T-helper 2 cell treated with Interferon-gamma antibody and Interleukin-4, amounts not matched to agents 5 μg/mL and 100 μg/mL, for 36 hours (primary cell): ENCODE data around the gene COG2.
"Not testable (repeated sequence)": the region's sequence is repeated elsewhere in the genome, so short reads cannot be mapped to it uniquely, and the experiment has no call there.

Experiments
- DNase-seq: peaks from one replicate; pipeline ENCODE4 v3.0.0; 2021; ENCODE audit warnings: low spot score
- H3K27ac Mint-ChIP-seq: one replicate; pipeline ENCODE4 v1.8.0; 2021; ENCODE audit warnings: mild to moderate bottlenecking, mixed read lengths
- H3K27me3 Mint-ChIP-seq: one replicate; pipeline ENCODE4 v1.8.0; 2021; ENCODE audit warnings: low read depth, mixed read lengths
- H3K36me3 Mint-ChIP-seq: one replicate; pipeline ENCODE4 v1.8.0; 2021; ENCODE audit warnings: low read depth, mixed read lengths
- H3K4me1 Mint-ChIP-seq: one replicate; pipeline ENCODE4 v1.8.0; 2021; ENCODE audit warnings: low read depth, mixed read lengths
- H3K4me3 Mint-ChIP-seq: one replicate; pipeline ENCODE4 v1.8.0; 2022; ENCODE audit warnings: mild to moderate bottlenecking, moderate library complexity, mixed read lengths
- H3K9me3 Mint-ChIP-seq: one replicate; pipeline ENCODE4 v1.8.0; 2021; ENCODE audit warnings: mixed read lengths

The COG2 gene

GRCh38 chr1:230694464-230694863 is 52.2 kb downstream of the COG2 start:
- Mint-ChIP-seq H3K27me3 (peaks cover 3% of the 10 kb centered on the region), H3K27ac (no peak overlapping the region), H3K4me1 (no peaks in the 10 kb centered on the region)

GRCh38 chr1:230694991-230695390 is 52.7 kb downstream of the COG2 start:
- H3K27ac Mint-ChIP-seq, result no peak overlapping the region
- no peak overlapping the region for H3K4me3 Mint-ChIP-seq
- DNase-seq, result no peak
- H3K36me3 Mint-ChIP-seq, result peaks cover 24% of the 10 kb centered on the region
- H3K27me3 Mint-ChIP-seq, result peaks cover 4% of the 10 kb centered on the region
- no peaks in the 10 kb centered on the region for H3K4me1 Mint-ChIP-seq
- no peaks in the 10 kb centered on the region for H3K9me3 Mint-ChIP-seq

More at GRCh38 chr1:230694464-230694863, 52.2 kb downstream of the COG2 start:
- Mint-ChIP-seq H3K4me3 (no peak overlapping the region), H3K36me3 (peaks cover 29% of the 10 kb centered on the region), H3K9me3 (no peaks in the 10 kb centered on the region)
- no peak for DNase-seq

- H3K4me3 Mint-ChIP-seq, result no peak overlapping the region
- peaks cover 4% of the 10 kb centered on the region for H3K27me3 Mint-ChIP-seq
- peaks cover 19% of the 10 kb centered on the region for H3K36me3 Mint-ChIP-seq
- no peak for DNase-seq
- no peaks in the 10 kb centered on the region for H3K9me3 Mint-ChIP-seq
- no peak overlapping the region for H3K27ac Mint-ChIP-seq
- H3K4me1 Mint-ChIP-seq, result no peaks in the 10 kb centered on the region
These were observed 53.9 kb downstream of the COG2 start for GRCh38 chr1:230696218-230696617.

GRCh38 chr1:230696722-230697437 is 54.6 kb downstream of the COG2 start:
- no peak for DNase-seq
- Mint-ChIP-seq H3K27me3 (peaks cover 4% of the 10 kb centered on the region), H3K27ac (no peak overlapping the region), H3K4me1 (no peaks in the 10 kb centered on the region), H3K36me3 (peaks cover 13% of the 10 kb centered on the region), H3K9me3 (no peaks in the 10 kb centered on the region), H3K4me3 (no peak overlapping the region)

GRCh38 chr1:230698130-230698529 is 55.8 kb downstream of the COG2 start:
- no peak for DNase-seq
- Mint-ChIP-seq H3K27ac (no peak overlapping the region), H3K36me3 (peaks cover 6% of the 10 kb centered on the region), H3K4me1 (no peaks in the 10 kb centered on the region), H3K4me3 (no peak overlapping the region), H3K27me3 (peaks cover 4% of the 10 kb centered on the region), H3K9me3 (no peaks in the 10 kb centered on the region)

- DNase-seq, H3K4me3 Mint-ChIP-seq, H3K9me3 Mint-ChIP-seq, H3K27ac Mint-ChIP-seq, H3K27me3 Mint-ChIP-seq, H3K4me1 Mint-ChIP-seq, H3K36me3 Mint-ChIP-seq: not testable (repeated sequence)
These were observed 56.7 kb downstream of the COG2 start for GRCh38 chr1:230698964-230699363.

GRCh38 chr1:230699716-230700115 is 57.4 kb downstream of the COG2 start:
- Mint-ChIP-seq H3K36me3 (peaks cover 2% of the 10 kb centered on the region), H3K27me3 (peaks cover 4% of the 10 kb centered on the region), H3K27ac (no peak overlapping the region), H3K4me3 (no peak overlapping the region), H3K9me3 (no peaks in the 10 kb centered on the region), H3K4me1 (no peaks in the 10 kb centered on the region)
- no peak for DNase-seq

- Mint-ChIP-seq H3K4me1 (no peaks in the 10 kb centered on the region), H3K27ac (no peak overlapping the region), H3K4me3 (no peak overlapping the region), H3K9me3 (no peaks in the 10 kb centered on the region), H3K36me3 (peaks cover 2% of the 10 kb centered on the region), H3K27me3 (peaks cover 4% of the 10 kb centered on the region)
- no peak for DNase-seq
These were observed 57.9 kb downstream of the COG2 start for GRCh38 chr1:230700132-230700531.

- Mint-ChIP-seq H3K36me3 (no peaks in the 10 kb centered on the region), H3K27ac (no peak overlapping the region), H3K4me1 (no peaks in the 10 kb centered on the region), H3K4me3 (no peak overlapping the region), H3K27me3 (peaks cover 4% of the 10 kb centered on the region), H3K9me3 (no peaks in the 10 kb centered on the region)
- no peak for DNase-seq
These were observed 59.2 kb downstream of the COG2 start for GRCh38 chr1:230701434-230701833.

GRCh38 chr1:230701895-230702768 is 59.9 kb downstream of the COG2 start:
- no peaks in the 10 kb centered on the region for H3K9me3 Mint-ChIP-seq
- no peaks in the 10 kb centered on the region for H3K4me1 Mint-ChIP-seq
- no peaks in the 10 kb centered on the region for H3K36me3 Mint-ChIP-seq
- H3K27ac Mint-ChIP-seq, result no peak overlapping the region
- DNase-seq, result no peak
- H3K27me3 Mint-ChIP-seq, result peaks cover 4% of the 10 kb centered on the region
- H3K4me3 Mint-ChIP-seq, result no peak overlapping the region

- Mint-ChIP-seq H3K36me3 (no peaks in the 10 kb centered on the region), H3K9me3 (no peaks in the 10 kb centered on the region), H3K27me3 (peaks cover 4% of the 10 kb centered on the region), H3K27ac (no peak overlapping the region), H3K4me3 (no peak overlapping the region), H3K4me1 (no peaks in the 10 kb centered on the region)
- DNase-seq, result no peak
These were observed 60.8 kb downstream of the COG2 start for GRCh38 chr1:230702934-230703678.

- Mint-ChIP-seq H3K4me3 (no peak overlapping the region), H3K4me1 (no peaks in the 10 kb centered on the region), H3K27me3 (peaks cover 4% of the 10 kb centered on the region), H3K36me3 (no peaks in the 10 kb centered on the region), H3K27ac (no peak overlapping the region), H3K9me3 (no peaks in the 10 kb centered on the region)
- no peak for DNase-seq
These were observed 61.6 kb downstream of the COG2 start for GRCh38 chr1:230703679-230704385.

- no peak for DNase-seq
- no peaks in the 10 kb centered on the region for H3K4me1 Mint-ChIP-seq
- no peaks in the 10 kb centered on the region for H3K27me3 Mint-ChIP-seq
- H3K27ac Mint-ChIP-seq, result no peak overlapping the region
- H3K4me3 Mint-ChIP-seq, result no peak overlapping the region
- H3K36me3 Mint-ChIP-seq, result no peaks in the 10 kb centered on the region
- no peaks in the 10 kb centered on the region for H3K9me3 Mint-ChIP-seq
These were observed 62.5 kb downstream of the COG2 start for GRCh38 chr1:230704830-230705229.
